ENCODE results near the gene SLC35F3.

- no peak for TF ChIP-seq CTCF (IDR thresholded peaks at IDR 0.05)
- no peak for TF ChIP-seq POLR2A (IDR thresholded peaks at IDR 0.05)
- no peak for TF ChIP-seq POLR2AphosphoS5 (IDR thresholded peaks at IDR 0.05; ENCODE audit: insufficient read depth in 1 of 2, low read depth in 1 of 2)
Observed at GRCh38 chr1:234089396-234089795, 184.9 kb downstream of the SLC35F3 start.
